GM12878 (cell line): Measurements from ENCODE around the gene CENPVL3.

ENCODE experiments used
- EP300 ChIP-seq, 2 experiments: fragments of 150-350 bp in 1 of 2; IDR thresholded peaks; 2 replicates each; pipeline ENCODE4 v1.6.1; 2011 to 2012; ENCODE audit warnings: low read depth in 2 of 2, low read length in 2 of 2, borderline replicate concordance in 1 of 2, improper control_type of control experiment in 1 of 2, inconsistent platforms in 1 of 2; ENCODE audit not compliant: control insufficient read depth in 1 of 2
- FOS ChIP-seq: IDR thresholded peaks from 3 replicates; pipeline ENCODE4 v1.6.1; 2011; ENCODE audit warnings: borderline replicate concordance; ENCODE audit not compliant: insufficient read length; ENCODE audit errors: extremely low read depth
- RELA ChIP-seq: fragments of 450-650 bp; IDR thresholded peaks from 2 replicates; pipeline ENCODE4 v1.8.0; 2014; ENCODE audit warnings: borderline replicate concordance; ENCODE audit not compliant: partially characterized antibody

DNA sequence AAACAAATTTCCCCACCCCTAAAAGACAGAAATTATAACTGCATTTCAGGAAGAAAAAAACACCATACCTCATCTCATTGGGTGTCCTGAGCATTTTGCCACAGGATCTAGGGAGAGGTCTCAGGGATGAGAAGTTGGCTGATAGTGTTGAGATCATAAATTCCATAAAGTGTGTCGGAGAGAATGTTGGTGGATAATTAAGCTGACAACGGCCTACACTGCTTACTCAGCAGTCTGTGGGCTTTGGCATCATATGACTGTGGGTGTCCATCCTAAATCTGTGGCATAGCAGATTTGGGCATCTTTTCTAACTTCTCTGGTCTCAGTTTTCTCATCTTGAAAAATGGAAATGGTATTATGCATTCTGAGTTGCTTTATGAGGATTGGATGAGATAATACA lies 12.3 kb downstream of the CENPVL3 start:
- TF ChIP-seq EP300 (IDR thresholded peaks at IDR 0.05; ENCODE audit: borderline replicate concordance in 1 of 2, control insufficient read depth in 1 of 2, low read depth in 2 of 2, low read length in 2 of 2) (no peak), FOS (no peak), RELA (no peak)
